Stimulated activated memory B cell treated with anti-CD40 and anti-IgM and Interleukin-4, amounts not matched to agents 10 μg/mL and 1 μg/mL and 100 μg/mL, for 72 hours (primary cell): ENCODE data around the gene SUFU.
A peak's percentile ranks its signal among the peaks of the same experiment; 100 is the strongest.

Source experiments
- ATAC-seq: fragments of 150-1000 bp; cut with Tn5 transposase; 2 replicates; pipeline ENCODE4 v1.10.0; 2021
- H3K27ac Mint-ChIP-seq: one replicate; pipeline ENCODE4 v1.8.0; 2022; ENCODE audit warnings: mild to moderate bottlenecking, mixed read lengths
- H3K27me3 Mint-ChIP-seq: one replicate; pipeline ENCODE4 v1.8.0; 2022; ENCODE audit warnings: mixed read lengths
- H3K36me3 Mint-ChIP-seq: one replicate; pipeline ENCODE4 v1.8.0; 2022; ENCODE audit warnings: mixed read lengths
- H3K4me1 Mint-ChIP-seq: one replicate; pipeline ENCODE4 v1.8.0; 2022; ENCODE audit warnings: mixed read lengths
- H3K4me3 Mint-ChIP-seq: one replicate; pipeline ENCODE4 v1.8.0; 2022; ENCODE audit warnings: mild to moderate bottlenecking, moderate library complexity, mixed read lengths
- H3K9me3 Mint-ChIP-seq: one replicate; pipeline ENCODE4 v1.8.0; 2022; ENCODE audit warnings: mixed read lengths

Gene SUFU

GRCh38 chr10:102546606-102547320 lies 43.0 kb downstream of the SUFU start:
- H3K9me3 Mint-ChIP-seq = no peaks in the 10 kb centered on the region
- no peak for ATAC-seq

GRCh38 chr10:102549549-102549948 lies 45.8 kb downstream of the SUFU start:
- H3K4me3 Mint-ChIP-seq = no peak overlapping the region
- H3K27ac Mint-ChIP-seq = no peak overlapping the region
- H3K9me3 Mint-ChIP-seq = no peaks in the 10 kb centered on the region
- H3K4me1 Mint-ChIP-seq = peaks cover 15% of the 10 kb centered on the region
- no peak for ATAC-seq
- H3K27me3 Mint-ChIP-seq = no peaks in the 10 kb centered on the region
- peaks cover 25% of the 10 kb centered on the region for H3K36me3 Mint-ChIP-seq

More at GRCh38 chr10:102546606-102547320, 43.0 kb downstream of the SUFU start:
- no peaks in the 10 kb centered on the region for H3K27me3 Mint-ChIP-seq
- H3K27ac Mint-ChIP-seq = no peak overlapping the region
- peaks cover 20% of the 10 kb centered on the region for H3K36me3 Mint-ChIP-seq
- no peak overlapping the region for H3K4me3 Mint-ChIP-seq
- H3K4me1 Mint-ChIP-seq = peaks cover 22% of the 10 kb centered on the region

DNA sequence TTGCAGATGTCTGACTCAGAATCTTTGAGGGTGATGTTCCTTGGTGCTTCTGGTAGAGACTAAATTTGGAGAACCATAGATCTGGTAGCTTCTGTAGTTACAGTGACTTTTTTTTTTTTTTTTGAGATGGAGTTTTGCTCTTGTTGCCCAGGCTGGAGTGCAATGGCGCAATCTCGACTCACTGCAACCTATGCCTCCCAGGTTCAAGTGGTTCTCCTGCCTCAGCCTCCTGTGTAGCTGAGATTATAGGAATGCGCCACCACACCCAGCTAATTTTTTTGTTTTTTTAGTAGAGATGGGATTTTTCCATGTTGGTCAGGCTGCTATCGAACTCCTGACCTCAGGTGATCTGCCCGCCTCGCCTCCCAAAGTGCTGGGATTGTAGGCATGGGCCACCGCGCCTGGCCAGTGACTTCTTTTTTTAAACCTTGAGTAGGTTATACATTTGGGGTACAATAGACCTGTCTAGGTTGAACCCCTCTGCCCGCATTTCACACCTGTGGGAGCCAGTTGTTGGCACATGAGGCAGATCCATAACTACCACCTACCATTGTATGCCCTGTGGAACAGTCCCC lies 47.0 kb downstream of the SUFU start:
- H3K9me3 Mint-ChIP-seq = no peaks in the 10 kb centered on the region
- no peak for ATAC-seq
- H3K4me3 Mint-ChIP-seq = no peak overlapping the region
- peaks cover 11% of the 10 kb centered on the region for H3K4me1 Mint-ChIP-seq
- no peak overlapping the region for H3K27ac Mint-ChIP-seq
- H3K36me3 Mint-ChIP-seq = peaks cover 23% of the 10 kb centered on the region
- no peaks in the 10 kb centered on the region for H3K27me3 Mint-ChIP-seq

DNA sequence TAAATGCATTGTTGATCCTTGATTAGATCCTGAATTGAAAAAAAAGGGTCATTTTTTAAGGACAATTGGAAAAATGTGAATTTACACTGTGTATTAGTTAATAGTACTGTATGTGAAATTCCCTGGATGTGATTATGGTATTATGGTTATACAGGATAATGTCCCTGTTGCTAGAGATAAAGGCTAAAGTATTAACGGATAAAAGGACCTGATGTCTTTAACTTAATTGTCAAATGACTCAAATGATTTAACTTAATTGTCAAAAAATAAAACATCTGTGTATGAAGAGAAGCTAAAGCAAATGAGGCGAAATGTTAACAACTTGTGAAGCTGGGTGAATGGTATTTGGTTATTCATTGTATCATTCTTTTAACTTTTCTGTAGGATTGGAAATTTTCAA lies 48.8 kb downstream of the SUFU start:
- Mint-ChIP-seq H3K9me3 (no peaks in the 10 kb centered on the region), H3K4me1 (peaks cover 4% of the 10 kb centered on the region), H3K27me3 (no peaks in the 10 kb centered on the region), H3K27ac (no peak overlapping the region), H3K4me3 (no peak overlapping the region), H3K36me3 (peaks cover 23% of the 10 kb centered on the region)
- ATAC-seq = no peak

DNA sequence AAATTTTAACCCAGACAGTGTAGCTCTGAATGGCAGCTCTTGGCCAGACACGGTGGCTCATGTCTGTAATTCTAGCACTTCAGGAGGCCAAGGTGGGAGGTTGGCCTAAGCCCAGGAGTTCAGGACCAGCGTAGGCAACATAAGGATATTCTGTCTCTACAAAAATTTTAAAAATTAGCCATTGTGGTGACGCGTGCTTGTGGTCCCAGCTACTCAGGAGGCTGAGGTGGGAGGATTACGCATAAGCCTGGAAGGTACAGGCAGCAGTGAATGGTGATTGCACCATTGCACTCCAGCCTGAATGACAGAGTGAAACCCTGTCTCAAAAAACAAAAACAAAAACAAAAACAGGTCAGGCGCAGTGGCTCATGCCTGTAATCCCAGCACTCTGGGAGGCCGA lies 50.0 kb downstream of the SUFU start:
- no peak overlapping the region for H3K27ac Mint-ChIP-seq
- no peaks in the 10 kb centered on the region for H3K27me3 Mint-ChIP-seq
- no peaks in the 10 kb centered on the region for H3K4me1 Mint-ChIP-seq
- H3K36me3 Mint-ChIP-seq = peaks cover 23% of the 10 kb centered on the region
- H3K9me3 Mint-ChIP-seq = no peaks in the 10 kb centered on the region
- no peak for ATAC-seq
- H3K4me3 Mint-ChIP-seq = no peak overlapping the region

GRCh38 chr10:102554531-102554930 lies 50.8 kb downstream of the SUFU start:
- H3K27ac Mint-ChIP-seq = no peak overlapping the region
- no peak overlapping the region for H3K4me3 Mint-ChIP-seq
- H3K36me3 Mint-ChIP-seq = peaks cover 23% of the 10 kb centered on the region
- no peaks in the 10 kb centered on the region for H3K9me3 Mint-ChIP-seq
- no peak for ATAC-seq
- H3K27me3 Mint-ChIP-seq = no peaks in the 10 kb centered on the region
- H3K4me1 Mint-ChIP-seq = no peaks in the 10 kb centered on the region

DNA sequence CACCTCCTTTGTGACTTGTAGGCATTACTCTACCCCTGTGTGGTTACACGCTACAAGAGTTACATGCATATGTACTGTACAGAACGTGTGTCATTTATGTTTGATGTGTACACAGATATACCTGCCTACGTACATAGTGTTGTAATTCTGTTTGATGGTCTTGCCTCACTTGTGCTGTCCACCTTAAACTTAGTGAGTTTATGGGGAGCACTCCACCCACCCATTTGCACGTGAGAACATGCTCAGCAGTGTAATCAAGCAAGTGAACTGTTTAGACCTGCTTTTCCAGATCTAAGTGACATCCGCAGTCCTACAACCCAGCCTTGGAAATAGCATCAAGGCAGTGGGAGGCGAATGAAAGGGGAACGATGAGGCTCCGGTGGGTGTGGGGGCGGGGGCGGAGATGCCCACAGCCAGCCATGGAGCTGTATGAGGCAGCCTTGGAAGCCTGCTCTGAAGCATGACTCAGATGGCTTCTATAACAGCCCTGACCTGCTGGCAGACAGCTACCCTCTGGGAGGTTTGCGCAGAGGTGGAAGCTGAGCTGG lies 52.1 kb downstream of the SUFU start:
- Mint-ChIP-seq H3K4me1 (no peaks in the 10 kb centered on the region), H3K4me3 (no peak overlapping the region), H3K9me3 (no peaks in the 10 kb centered on the region), H3K27me3 (no peaks in the 10 kb centered on the region), H3K27ac (no peak overlapping the region), H3K36me3 (peaks cover 13% of the 10 kb centered on the region)
- ATAC-seq = no peak

GRCh38 chr10:102557569-102557968 lies 53.8 kb downstream of the SUFU start:
- no peak for ATAC-seq
- Mint-ChIP-seq H3K9me3 (no peaks in the 10 kb centered on the region), H3K27me3 (no peaks in the 10 kb centered on the region), H3K4me1 (no peaks in the 10 kb centered on the region), H3K36me3 (peaks cover 4% of the 10 kb centered on the region), H3K4me3 (no peak overlapping the region), H3K27ac (no peak overlapping the region)

DNA sequence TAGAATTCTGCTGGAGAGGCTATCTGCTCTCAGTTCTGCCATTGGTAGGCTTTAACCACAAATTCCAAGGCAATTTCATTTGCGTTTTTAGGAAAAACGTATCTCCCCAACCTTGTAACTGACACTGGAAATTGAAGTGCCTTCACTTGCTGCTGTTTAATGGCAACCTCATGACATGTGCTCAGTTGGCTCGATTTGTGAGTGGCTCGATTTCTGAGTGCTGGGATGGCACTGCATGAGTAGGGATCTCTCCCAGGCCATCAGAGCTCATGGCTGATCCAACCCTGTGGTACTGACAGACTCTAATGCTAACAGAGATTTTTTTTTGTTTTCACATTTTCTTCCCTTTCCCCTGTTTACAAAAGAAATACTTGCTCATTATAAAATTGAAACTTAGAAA lies 56.0 kb downstream of the SUFU start:
- peaks cover 18% of the 10 kb centered on the region for H3K4me1 Mint-ChIP-seq
- no peaks in the 10 kb centered on the region for H3K9me3 Mint-ChIP-seq
- ATAC-seq = no peak
- no peak overlapping the region for H3K4me3 Mint-ChIP-seq
- no peak overlapping the region for H3K27ac Mint-ChIP-seq
- peaks cover 16% of the 10 kb centered on the region for H3K36me3 Mint-ChIP-seq
- no peaks in the 10 kb centered on the region for H3K27me3 Mint-ChIP-seq

- Mint-ChIP-seq H3K27ac (no peak overlapping the region), H3K27me3 (no peaks in the 10 kb centered on the region), H3K4me3 (no peak overlapping the region), H3K9me3 (no peaks in the 10 kb centered on the region), H3K4me1 (peaks cover 19% of the 10 kb centered on the region), H3K36me3 (peaks cover 17% of the 10 kb centered on the region)
- peak; percentile 55 for ATAC-seq
Observed at GRCh38 chr10:102564209-102564834, 60.5 kb downstream of the SUFU start.

DNA sequence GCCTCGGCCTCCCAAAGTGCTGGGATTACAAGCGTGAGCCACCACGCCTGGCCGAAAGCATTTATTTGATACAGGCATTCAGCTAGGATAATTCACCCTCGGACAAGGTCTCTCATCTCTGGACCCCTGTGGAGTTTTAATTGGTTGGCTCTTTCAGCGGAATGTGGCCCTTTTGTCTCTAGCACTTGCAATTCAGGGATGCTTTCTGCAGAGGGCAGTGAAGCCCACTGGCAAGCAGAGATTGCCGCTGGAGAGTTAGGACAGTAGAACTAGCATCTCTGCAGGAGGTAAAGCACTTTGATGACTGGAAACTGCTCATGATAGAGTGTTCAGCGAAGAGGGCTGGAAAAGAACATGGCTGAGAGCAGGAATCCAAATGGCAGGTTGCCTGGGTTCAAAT lies 62.0 kb downstream of the SUFU start:
- peaks cover 17% of the 10 kb centered on the region for H3K36me3 Mint-ChIP-seq

DNA sequence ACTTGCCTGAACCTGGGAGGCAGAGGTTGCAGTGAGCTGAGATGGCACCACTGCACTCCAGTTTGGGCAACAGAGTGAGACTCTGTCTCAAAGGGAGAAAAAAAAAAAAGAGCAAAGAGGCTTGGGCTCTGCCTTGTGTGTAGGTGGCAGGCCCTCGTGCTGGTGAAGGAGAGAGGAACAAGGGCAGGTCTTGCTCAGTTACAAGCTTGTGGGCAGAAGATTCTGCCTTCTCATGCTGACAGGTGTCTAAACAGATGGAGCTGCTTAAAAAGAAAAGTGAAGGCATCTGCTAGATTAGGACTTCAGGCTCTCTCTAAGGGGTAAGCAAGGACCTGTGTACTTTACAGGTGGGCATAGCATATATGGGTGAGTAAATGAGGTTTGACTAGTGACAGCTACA lies 75.0 kb downstream of the SUFU start:
- Mint-ChIP-seq H3K36me3 (no peaks in the 10 kb centered on the region), H3K4me3 (no peak overlapping the region), H3K27ac (peak overlapping the region; percentile 80), H3K4me1 (peaks cover 16% of the 10 kb centered on the region), H3K27me3 (no peaks in the 10 kb centered on the region), H3K9me3 (no peaks in the 10 kb centered on the region)
- ATAC-seq = peak; percentile 61

More for the DNA sequence above, 62.0 kb downstream of the SUFU start:
- Mint-ChIP-seq H3K4me3 (no peak overlapping the region), H3K9me3 (no peaks in the 10 kb centered on the region), H3K27me3 (no peaks in the 10 kb centered on the region), H3K27ac (no peak overlapping the region), H3K4me1 (peaks cover 19% of the 10 kb centered on the region)
- no peak for ATAC-seq

DNA sequence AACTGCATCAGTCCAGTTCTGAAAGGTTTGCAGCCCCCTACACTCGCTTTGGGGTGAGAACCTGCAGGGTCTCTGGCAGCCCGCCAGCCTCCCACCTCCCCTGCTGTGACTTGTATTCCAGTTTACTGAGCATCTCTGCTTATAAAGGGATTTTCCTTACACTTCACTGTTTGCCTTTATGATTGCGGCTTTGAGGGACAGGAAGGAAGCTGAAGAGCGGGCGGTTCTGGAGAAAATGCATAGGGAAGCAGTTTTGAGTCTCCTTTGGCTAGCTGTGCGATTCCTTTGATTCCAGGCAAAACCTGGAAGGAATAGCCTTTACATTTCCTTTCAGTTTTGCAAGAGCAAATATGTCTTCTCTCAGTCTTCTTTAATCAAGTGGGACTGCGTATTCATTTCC lies 75.6 kb downstream of the SUFU start:
- ATAC-seq = no peak
- H3K36me3 Mint-ChIP-seq = no peaks in the 10 kb centered on the region
- H3K4me3 Mint-ChIP-seq = no peak overlapping the region
- no peaks in the 10 kb centered on the region for H3K27me3 Mint-ChIP-seq
- H3K9me3 Mint-ChIP-seq = no peaks in the 10 kb centered on the region
- H3K27ac Mint-ChIP-seq = peak overlapping the region; percentile 80
- peaks cover 16% of the 10 kb centered on the region for H3K4me1 Mint-ChIP-seq

DNA sequence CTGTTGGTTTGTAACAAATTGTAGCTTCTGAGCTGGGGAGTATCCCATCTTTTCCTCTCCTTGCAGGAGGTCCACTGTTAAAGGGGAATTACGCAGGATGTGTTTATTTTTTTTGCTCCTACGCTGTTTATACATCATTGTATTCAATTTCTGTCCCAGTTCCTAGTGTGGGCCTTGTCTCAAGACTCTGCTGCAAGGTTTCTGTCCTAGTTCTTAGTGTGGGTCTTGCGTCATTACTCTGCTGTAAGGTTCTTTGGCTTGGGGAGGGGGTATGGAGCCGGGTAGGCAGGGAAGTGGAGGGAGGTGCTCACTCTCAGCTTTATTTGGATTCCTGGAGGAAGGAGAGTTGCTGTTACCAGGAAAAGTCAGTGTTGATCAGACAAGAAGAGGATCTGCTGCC lies 76.5 kb downstream of the SUFU start:
- Mint-ChIP-seq H3K4me1 (peaks cover 16% of the 10 kb centered on the region), H3K27ac (peak overlapping the region; percentile 80), H3K9me3 (no peaks in the 10 kb centered on the region), H3K36me3 (no peaks in the 10 kb centered on the region), H3K4me3 (no peak overlapping the region), H3K27me3 (no peaks in the 10 kb centered on the region)
- no peak for ATAC-seq

- H3K27me3 Mint-ChIP-seq = no peaks in the 10 kb centered on the region
- H3K4me1 Mint-ChIP-seq = peaks cover 16% of the 10 kb centered on the region
- no peaks in the 10 kb centered on the region for H3K36me3 Mint-ChIP-seq
- no peak overlapping the region for H3K27ac Mint-ChIP-seq
- ATAC-seq = no peak
- H3K9me3 Mint-ChIP-seq = no peaks in the 10 kb centered on the region
- no peak overlapping the region for H3K4me3 Mint-ChIP-seq
Observed at GRCh38 chr10:102581401-102581800, 77.6 kb downstream of the SUFU start.
